ENCODE results near the gene EGFL7. TPM values are rescaled to one million over a fixed set of nuclear protein-coding genes. Genes with fewer than 3 reads are reported as not detected.
A peak's percentile ranks its signal among the peaks of the same experiment; 100 is the strongest.

Gene EGFL7
- total RNA-seq, 4 donors from 2014 or later, result 12.3 to 64.7 (median 33.6) TPM

DNA sequence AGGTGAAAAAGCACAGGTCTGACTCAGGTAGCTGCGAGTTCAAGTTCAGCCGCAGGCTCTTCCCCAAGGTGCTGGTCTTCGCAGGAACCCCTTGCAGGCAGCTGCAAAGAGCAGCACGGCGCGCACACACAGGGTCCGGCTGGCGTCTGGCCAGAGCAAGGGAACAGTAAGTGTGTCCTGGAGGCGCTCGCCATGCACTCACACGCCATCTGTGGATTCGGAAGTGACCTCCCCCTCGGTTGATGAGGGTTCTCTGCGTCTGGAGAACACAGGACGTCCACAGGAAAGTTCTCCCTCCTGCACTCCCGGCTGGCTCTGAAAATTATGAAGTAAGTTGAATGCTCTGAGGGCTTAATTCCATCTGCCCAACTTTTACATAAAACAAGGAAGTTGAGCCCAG, 14.0 kb upstream of the EGFL7 start:
- no peak for DNase-seq
- H3K9me3 ChIP-seq, result no peaks in the 10 kb centered on the region
- H3K27ac ChIP-seq, result peak overlapping the region in 3 of 4 donors; percentile 24 to 48 (median 38)
- H3K4me3 ChIP-seq, result no peak overlapping the region
- peaks cover 49% of the 10 kb centered on the region for H3K27me3 ChIP-seq
- TF ChIP-seq POLR2A (IDR thresholded peaks at IDR 0.05) (no peak), POLR2AphosphoS5 (IDR thresholded peaks at IDR 0.05) (peak in 2 of 3 donors; percentile 9 to 21)
- intact Hi-C loops (cut with DNase I; ENCODE audit: low total_unique reads) (no loop called here), in situ Hi-C loops (cut with MboI; ENCODE audit: low pct_ligation_motif_present in 1 of 4, low pct_unique_long_range_greater_than_20kb in 1 of 4, low sequenced_read_pairs in 3 of 4) (no loop called here)
- H3K36me3 ChIP-seq, result no peaks in the 10 kb centered on the region
- peaks cover 7 to 26% (median 13%) of the 10 kb centered on the region in 4 donors for H3K4me1 ChIP-seq
- WGBS, 2 donors (ENCODE audit: low coverage in 1 of 2), result 55 to 68% methylated on average over 4 to 16 of the region's 16 CpGs

GRCh38 chr9:136650021-136650420, 12.7 kb upstream of the EGFL7 start:
- intact Hi-C loops (cut with DNase I; ENCODE audit: low total_unique reads), result no loop called here

DNA sequence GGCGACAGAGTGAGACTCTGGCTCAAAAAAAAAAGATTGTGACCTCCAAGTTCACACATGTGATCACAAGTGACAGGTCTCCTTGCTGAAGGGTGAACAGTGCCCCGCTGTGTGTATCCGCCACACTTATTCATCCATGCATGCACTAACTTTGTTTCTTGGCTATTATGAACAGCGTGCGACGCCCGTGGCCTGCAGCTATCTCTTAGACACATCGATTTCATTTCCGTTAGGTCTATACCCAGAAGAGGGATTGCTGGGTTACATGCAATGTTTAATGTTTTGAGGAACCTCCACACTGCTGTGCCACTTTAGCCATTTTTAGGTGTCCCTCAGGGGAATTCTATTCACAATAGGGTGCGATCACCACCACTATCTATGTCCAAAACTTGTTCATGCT, 12.1 kb upstream of the EGFL7 start:
- intact Hi-C loops (cut with DNase I; ENCODE audit: low total_unique reads) (no loop called here), in situ Hi-C loops (cut with MboI; ENCODE audit: low pct_ligation_motif_present in 1 of 4, low pct_unique_long_range_greater_than_20kb in 1 of 4, low sequenced_read_pairs in 3 of 4) (no loop called here)
- TF ChIP-seq EP300 (IDR thresholded peaks at IDR 0.05; ENCODE audit: low read depth), result no peak
- no peak for TF ChIP-seq POLR2AphosphoS5 (IDR thresholded peaks at IDR 0.05)
- TF ChIP-seq, protein P1, sequence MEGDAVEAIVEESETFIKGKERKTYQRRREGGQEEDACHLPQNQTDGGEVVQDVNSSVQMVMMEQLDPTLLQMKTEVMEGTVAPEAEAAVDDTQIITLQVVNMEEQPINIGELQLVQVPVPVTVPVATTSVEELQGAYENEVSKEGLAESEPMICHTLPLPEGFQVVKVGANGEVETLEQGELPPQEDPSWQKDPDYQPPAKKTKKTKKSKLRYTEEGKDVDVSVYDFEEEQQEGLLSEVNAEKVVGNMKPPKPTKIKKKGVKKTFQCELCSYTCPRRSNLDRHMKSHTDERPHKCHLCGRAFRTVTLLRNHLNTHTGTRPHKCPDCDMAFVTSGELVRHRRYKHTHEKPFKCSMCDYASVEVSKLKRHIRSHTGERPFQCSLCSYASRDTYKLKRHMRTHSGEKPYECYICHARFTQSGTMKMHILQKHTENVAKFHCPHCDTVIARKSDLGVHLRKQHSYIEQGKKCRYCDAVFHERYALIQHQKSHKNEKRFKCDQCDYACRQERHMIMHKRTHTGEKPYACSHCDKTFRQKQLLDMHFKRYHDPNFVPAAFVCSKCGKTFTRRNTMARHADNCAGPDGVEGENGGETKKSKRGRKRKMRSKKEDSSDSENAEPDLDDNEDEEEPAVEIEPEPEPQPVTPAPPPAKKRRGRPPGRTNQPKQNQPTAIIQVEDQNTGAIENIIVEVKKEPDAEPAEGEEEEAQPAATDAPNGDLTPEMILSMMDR (IDR thresholded peaks at IDR 0.05), result no peak
- no peak for TF ChIP-seq POLR2A (IDR thresholded peaks at IDR 0.05)
- H3K4me1 ChIP-seq, result peaks cover 0 to 10% (median 6%) of the 10 kb centered on the region in 4 donors
- H3K9me3 ChIP-seq, result no peaks in the 10 kb centered on the region
- 71% methylated on average over 10 of the region's 10 CpGs; no CpG with 5 or more reads in 1 of the 2 donors for WGBS, 2 donors (ENCODE audit: low coverage in 1 of 2)
- no peak overlapping the region for H3K4me3 ChIP-seq
- H3K27ac ChIP-seq, result no peak overlapping the region
- no peak for DNase-seq
- peaks cover 42% of the 10 kb centered on the region for H3K27me3 ChIP-seq
- H3K36me3 ChIP-seq, result no peaks in the 10 kb centered on the region

More at GRCh38 chr9:136650021-136650420, 12.7 kb upstream of the EGFL7 start:
- Histone ChIP-seq H3K4me3 (no peak overlapping the region), H3K27ac (peak overlapping the region in 2 of 4 donors; percentile 17 to 38), H3K4me1 (peaks cover under 1 to 14% (median 6%) of the 10 kb centered on the region in 4 donors), H3K36me3 (no peaks in the 10 kb centered on the region), H3K27me3 (peaks cover 43% of the 10 kb centered on the region), H3K9me3 (no peaks in the 10 kb centered on the region)
- 83 to 91% methylated on average over 4 to 8 of the region's 8 CpGs for WGBS, 2 donors (ENCODE audit: low coverage in 1 of 2)
- in situ Hi-C loops (cut with MboI; ENCODE audit: low pct_ligation_motif_present in 1 of 4, low pct_unique_long_range_greater_than_20kb in 1 of 4, low sequenced_read_pairs in 3 of 4), result no loop called here
- TF ChIP-seq EP300 (IDR thresholded peaks at IDR 0.05; ENCODE audit: low read depth) (no peak), POLR2A (IDR thresholded peaks at IDR 0.05) (no peak)
- TF ChIP-seq, protein P1 (IDR thresholded peaks at IDR 0.05), result no peak
- no peak for DNase-seq

DNA sequence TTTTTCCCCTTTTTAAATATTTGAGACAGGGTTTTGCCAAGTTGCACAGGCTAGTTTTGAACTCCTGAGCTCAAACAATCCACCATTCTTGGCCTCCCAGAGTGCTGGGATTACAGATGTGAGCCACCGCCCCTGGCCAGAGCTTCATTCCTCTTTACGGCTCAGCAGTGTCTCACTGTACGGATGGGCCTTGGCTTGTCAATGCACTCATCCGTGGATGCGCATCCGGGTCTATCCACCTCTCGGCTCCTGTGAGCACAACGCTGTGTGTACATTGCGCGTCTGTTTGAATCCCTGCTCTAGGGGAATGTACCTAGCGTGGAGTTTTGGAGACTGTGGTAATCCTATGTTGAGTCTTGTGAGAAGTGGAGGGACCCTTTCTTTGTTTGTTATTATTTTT, 10.9 kb upstream of the EGFL7 start:
- in situ Hi-C loops (cut with MboI; ENCODE audit: low pct_ligation_motif_present in 1 of 4, low pct_unique_long_range_greater_than_20kb in 1 of 4, low sequenced_read_pairs in 3 of 4) (no loop called here), intact Hi-C loops (cut with DNase I; ENCODE audit: low total_unique reads) (no loop called here)
- no peaks in the 10 kb centered on the region for H3K36me3 ChIP-seq
- H3K27ac ChIP-seq, result no peak overlapping the region
- peaks cover 0 to 9% (median 1%) of the 10 kb centered on the region in 4 donors for H3K4me1 ChIP-seq
- peaks cover 42% of the 10 kb centered on the region for H3K27me3 ChIP-seq
- no peak for DNase-seq
- 83 to 94% methylated on average over 1 to 11 of the region's 11 CpGs for WGBS, 2 donors (ENCODE audit: low coverage in 1 of 2)
- no peak overlapping the region for H3K4me3 ChIP-seq
- TF ChIP-seq POLR2A (IDR thresholded peaks at IDR 0.05) (no peak), POLR2AphosphoS5 (IDR thresholded peaks at IDR 0.05) (no peak), EP300 (IDR thresholded peaks at IDR 0.05; ENCODE audit: low read depth) (no peak)
- TF ChIP-seq, protein P1 (IDR thresholded peaks at IDR 0.05), result no peak
- no peaks in the 10 kb centered on the region for H3K9me3 ChIP-seq
